CMK (cell line): ENCODE measurements around the gene TLE4.

ENCODE experiments used
- DNase-seq: peaks from one replicate; pipeline ENCODE4 v3.0.0-alpha.2; 2010; ENCODE audit warnings: low read depth

The TLE4 gene

GRCh38 chr9:79572032-79572607, 355 bp downstream of the TLE4 start:
- DNase-seq = no peak

GRCh38 chr9:79572608-79573411, 1.0 kb downstream of the TLE4 start:
- DNase-seq = no peak

- no peak for DNase-seq
These were observed 1.7 kb downstream of the TLE4 start for GRCh38 chr9:79573412-79573923.

GRCh38 chr9:79574136-79574535, 2.4 kb downstream of the TLE4 start:
- DNase-seq = no peak

DNA sequence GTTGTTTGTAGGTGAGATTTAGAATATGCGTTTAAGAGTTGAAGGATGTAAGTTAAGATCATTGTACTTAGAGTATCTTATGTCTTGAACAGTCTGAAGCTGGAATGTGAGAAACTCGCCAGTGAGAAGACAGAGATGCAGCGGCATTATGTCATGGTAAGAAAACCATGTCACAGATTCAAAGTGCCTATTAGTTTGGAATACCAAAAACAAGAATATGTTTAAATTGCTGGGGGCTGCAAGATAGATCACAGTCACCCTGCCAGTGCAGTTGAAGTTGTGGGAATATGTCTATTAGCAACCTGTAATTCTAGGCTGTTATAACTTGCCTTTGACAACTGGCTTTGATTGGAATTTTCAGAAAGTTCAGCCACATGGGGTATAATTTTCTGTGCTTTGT, 3.0 kb downstream of the TLE4 start:
- no peak for DNase-seq

- DNase-seq = no peak
These were observed 3.8 kb downstream of the TLE4 start for GRCh38 chr9:79575547-79575946.

GRCh38 chr9:79577969-79578723, 6.4 kb downstream of the TLE4 start:
- no peak for DNase-seq

DNA sequence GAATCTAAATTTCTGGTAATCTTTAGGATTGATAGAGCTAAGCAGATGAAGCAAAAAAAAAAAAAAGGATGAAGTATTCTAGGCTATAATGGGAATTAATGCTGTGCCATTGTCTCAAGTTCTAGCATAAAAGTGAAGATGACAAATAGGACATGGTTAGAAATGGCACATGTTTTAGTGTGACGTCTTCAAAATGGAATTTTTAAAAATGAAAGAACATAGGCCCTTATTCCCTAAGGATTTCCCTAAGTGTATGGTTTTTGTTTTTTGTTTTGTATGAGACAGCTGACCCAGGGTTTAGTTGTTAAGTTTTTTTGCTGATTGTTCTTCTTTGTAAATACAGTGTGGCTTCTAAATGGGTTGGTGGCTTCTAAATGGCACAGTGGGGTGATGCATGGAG, 7.1 kb downstream of the TLE4 start:
- DNase-seq = no peak

GRCh38 chr9:79579624-79580023, 7.9 kb downstream of the TLE4 start:
- DNase-seq = no peak

DNA sequence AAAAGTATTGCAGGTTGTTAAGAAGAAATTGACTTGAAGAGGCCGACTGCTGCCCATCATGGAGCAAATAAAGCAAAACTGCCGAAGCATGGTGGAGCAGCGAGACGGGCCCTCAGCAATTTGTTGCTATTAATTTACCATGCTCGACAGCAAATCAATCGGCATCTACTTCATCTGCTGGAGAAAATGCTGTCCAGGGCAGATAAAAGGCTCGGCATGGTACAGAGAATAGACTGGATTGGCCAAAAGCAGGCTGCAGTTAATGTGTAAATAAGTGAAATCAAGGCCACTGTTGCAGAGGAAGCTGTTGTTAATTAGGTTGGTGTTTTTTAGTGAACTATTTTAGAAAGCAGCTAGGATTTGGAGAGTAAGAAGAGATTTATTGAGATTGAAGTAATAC, 8.3 kb downstream of the TLE4 start:
- no peak for DNase-seq

DNA sequence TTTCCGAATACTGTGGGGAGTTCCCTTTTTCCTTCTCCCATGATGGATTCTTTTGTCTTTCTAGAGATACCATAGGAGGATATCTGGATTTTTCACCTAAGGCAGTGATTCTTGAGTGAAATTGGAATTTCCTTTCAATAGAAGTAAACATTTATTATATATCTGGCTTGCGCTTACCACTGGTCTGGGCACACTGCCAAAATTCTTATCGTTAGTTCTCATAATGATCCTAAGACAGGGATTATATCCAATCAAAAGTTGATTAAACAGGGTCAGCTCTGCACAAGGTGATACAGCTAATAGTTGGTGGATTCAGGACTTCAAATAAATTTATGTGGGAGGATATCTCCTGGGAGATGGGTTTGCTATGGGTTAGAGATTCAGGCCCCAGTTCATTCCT, 9.6 kb downstream of the TLE4 start:
- DNase-seq = no peak

GRCh38 chr9:79581794-79582193, 10.0 kb downstream of the TLE4 start:
- DNase-seq = no peak

DNA sequence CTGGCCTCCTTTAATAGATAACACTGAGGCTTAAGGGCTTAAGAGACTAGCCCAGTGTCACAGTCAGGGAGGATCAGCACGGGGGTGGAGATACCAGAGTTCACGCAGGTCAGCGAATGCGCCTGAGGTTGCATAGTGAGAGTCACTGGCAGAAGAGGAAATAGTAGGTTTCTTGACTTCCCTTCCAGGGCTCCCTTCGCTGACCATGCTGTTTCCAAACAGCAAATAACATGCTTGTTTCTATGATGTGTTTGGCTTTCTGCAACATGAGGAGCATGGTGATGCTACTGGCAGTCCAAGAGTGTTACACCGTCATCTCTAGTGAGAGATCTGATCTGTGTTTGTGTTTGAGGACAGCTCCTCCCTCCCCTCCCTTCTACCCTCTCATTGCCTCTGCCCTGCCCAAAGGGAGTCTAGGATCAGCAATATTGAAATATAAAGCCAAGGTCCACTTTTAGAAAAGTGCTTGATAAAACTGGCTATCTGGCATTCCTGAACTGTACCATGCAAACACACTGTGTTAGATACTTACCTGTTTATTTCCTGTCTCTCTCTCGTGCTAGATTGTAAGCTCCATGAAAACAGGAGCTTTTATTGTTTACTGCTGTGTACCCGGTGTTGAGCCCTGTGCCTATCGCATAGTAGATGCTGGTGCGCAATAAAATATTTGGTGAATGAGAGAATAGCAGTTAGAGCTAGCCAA, 12.3 kb downstream of the TLE4 start:
- DNase-seq = no peak

DNA sequence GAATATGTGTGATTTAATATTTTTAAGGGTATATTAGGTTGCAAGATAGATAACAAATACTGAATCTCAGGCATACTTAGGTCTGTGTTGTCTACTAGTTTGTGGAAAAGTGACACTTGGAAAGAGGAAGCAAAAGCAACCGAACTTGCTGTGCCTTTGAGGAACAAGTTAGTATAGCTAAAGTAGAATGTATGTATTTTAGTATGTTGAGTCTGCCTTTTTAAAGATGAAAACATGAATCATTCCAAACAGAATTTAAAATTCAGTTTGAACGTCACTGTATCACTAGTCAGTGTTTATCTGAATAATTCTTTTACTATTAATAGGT, 12.9 kb downstream of the TLE4 start:
- DNase-seq = no peak

DNA sequence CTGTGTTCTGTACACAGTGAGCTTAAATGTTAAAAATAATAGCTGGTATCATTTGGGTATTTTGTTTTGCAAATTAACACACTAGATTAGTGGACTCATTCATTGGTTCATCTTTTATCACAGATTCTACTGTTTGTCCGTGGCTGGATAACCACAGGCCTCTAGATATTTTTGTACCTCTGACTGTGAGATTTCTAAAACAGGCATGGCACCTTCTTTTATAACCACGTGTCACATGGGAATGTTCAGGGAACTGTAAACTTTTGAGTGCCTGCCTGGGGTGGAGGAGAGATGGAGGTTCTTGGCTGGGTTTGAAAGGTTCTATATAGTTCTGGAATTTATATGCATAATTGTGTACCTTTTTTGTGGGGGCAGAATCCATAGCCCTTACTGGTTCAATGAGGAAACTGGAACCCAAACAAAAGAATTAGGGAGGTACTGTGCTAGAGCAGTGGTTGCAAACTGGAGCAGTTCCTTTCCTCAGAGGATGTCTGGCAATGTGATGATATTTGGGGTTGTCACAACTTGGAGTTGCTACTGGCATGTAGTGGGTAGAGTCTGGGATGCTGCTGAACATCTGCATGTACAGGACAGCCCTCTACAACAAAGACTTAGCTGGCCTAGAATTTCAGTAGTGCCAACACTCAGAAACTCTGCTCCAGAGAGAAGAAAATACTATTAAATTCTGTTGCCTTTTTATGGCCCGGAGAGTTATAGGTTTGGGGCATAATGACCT, 16.9 kb downstream of the TLE4 start:
- no peak for DNase-seq

DNA sequence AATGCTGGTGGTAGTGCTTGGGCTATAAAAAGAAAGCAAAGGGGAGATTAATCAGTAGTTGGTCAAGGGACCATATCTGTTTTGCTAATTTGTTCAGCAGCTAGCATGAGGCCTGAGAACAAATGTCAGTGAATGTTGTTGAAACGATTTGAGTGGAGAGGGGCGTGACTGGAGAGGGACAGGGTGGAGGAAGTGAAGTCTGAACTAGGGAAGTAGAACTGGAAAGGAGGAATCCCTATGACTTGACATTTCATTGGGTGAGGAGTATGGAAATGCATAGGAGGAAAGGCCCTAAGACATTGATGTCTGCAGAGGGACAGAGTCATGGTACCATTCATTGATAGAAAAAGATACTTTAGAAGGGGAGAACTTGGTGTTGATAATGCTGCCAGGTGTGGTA, 19.7 kb downstream of the TLE4 start:
- DNase-seq = no peak

DNA sequence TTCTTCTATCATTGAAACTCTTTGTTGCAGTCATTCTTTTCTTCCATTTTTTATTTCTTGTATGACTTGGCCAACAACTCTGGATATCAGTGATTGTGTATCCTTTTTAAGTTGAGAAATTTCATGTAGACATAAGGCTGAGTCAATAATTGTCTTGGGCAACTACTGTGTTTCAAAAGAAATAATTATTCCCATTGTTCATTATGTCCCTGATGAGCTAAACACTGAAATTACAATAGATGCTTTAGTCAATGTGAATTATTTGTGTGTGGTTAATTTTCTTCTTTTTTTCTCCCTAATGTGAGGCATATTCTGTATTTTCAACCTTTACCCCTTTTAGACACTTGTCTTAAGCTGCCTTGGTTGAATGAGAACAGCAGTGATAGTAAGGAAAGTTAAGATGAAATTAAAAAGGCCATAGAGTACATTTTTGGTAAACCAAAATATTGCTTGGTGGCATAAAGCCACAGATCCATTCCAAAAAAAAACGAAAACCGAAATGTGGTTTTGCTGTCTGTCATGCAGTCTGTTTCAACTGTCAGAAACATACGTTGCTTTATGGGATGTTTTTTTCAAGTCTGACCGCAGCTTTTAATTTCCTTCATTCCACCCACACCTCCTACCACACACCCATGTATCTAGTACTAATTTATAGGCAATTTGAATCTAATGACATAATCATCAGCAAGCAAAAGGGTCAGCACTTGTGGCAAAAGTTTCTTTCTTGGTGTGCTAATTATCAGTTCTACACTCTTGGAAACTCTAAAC, 21.1 kb downstream of the TLE4 start:
- DNase-seq = no peak

DNA sequence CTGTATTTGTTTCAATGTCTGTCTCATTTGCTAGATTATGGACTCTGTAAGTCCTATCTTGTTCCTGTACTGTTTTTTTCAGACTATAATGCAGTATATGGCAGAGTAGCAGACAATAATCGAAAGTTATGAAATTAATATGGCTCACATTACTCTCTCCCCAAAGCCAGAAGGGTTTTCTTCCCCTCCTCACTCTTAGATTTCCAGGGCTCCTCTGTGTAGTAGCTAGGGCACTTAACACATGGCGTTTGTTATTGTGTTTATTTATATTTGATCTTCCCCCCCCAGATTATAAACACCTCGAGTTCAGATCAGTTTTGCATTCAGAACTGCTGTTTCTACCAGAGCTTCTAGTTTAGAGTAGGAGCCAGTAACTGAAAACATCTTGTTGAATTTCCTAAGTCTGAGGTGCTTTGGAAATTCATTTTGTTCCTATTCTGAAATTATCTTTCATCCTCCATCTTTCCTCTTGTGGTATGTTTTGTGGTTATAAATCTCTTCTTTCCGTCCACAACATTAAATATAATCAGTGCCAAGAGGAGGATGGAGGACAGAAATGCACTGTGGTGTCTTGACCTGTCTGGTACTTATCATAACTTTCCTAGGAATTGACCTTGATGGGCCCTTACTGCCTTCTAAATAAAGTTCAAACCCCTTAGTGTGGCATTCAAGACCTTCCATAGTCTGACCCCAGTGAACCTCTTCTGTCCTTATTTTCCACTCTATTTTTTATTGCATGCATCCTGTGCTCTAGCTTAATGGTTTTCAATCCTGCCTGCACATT, 27.0 kb downstream of the TLE4 start:
- no peak for DNase-seq

DNA sequence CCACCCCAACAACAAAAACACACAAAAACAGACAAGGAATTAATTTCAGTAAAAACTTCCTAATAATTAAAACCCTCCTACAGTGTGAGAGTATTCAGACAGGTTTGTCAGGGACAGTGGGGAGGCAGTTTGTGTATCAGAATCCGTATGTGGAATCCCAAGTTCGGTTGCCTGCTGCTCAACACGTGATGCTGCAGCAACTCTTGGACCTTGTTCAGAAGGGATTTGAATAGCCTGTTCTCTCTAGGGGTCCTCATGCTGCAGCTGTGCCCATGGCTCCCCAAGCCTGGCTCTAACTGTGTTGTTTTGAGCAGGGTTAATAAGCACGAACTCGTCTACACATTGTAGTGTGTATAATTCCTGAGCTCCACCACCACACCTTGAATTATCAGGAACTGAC, 28.7 kb downstream of the TLE4 start:
- DNase-seq = no peak

DNA sequence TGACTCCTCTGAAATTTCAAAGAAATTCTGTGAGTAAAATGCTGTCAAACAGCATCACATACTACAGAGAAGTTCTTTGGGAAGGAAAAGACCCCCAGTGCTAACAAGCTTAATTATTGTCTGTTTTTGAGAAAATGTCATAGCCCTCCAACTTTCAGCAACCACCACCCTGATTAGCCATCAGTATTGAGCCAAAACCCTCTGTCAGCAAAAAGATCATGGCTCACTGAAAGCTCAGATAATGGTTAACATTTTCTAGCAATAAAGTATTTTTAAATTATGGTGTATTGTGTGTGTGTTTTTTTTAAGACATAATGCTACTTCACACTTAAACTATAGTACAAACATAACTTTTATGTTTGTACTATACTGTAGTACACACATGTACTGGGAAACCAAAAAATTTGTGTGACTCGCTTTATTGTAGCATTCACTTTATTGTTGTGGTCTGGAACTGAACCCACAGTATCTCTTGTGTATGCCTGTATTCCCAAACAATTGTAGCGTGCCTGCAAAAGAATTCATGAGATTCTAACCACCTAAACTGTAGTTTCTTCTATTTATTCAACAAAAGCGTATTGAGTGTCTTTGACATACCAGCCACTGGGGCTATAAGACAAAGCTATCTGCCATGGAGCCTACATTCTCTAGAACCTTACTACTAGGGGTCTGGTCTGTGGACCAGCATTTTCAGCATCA, 31.6 kb downstream of the TLE4 start:
- DNase-seq = no peak
